NCI-H2227 treated with DMSO at 0.1 percent for 48 hours (cell line): Measurements from ENCODE around the gene CD69.
"Not testable (repeated sequence)": the region's sequence is repeated elsewhere in the genome, so short reads cannot be mapped to it uniquely, and the experiment has no call there.

Experiments
- DNase-seq: peaks from one replicate; lab custom pipeline; 2025; lab: John Stamatoyannopoulos, UW

CD69 gene

DNA sequence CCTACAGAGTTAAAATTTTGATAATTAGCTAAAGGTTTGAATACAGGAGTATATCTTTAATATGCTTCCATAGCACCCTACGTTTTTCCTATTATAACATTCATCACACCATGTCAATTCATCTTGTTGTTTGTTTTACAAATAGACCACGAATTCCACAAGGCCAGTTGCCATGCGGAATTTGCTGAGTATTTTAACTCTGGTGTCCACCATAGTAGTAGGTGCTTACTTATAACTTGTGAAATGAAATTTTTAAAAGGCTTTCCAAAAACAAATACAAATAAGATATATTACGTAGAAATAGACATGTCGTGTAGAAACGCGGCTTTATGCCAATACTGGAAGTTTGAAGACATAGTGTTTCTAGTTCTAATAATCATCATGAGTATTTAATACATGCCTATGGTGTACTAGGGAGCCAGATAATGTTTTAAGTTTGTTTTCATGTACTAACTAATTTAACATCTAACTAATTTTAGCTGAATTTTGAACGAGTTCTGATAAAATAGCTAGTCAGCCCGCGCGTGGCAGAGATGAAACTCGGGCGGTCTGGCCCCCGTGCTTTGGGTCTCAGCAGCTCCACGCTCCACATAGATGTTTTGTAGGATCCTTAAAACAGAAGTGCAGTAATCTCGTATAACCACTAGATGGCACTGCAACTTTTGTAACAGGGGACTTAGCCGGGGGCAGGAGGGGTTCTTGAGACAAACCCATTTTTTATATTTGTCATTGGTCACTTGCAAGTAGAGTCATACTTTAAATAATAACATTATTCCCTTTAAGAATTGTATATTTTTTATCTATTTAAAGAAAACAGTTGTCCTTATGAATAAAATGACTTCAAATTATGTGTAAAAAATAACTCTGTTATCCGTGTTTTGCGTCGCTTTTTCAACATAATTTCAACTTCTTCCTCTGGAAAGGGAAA is 10.2 kb downstream of the CD69 start:
- DNase-seq: peak; percentile 46

DNA sequence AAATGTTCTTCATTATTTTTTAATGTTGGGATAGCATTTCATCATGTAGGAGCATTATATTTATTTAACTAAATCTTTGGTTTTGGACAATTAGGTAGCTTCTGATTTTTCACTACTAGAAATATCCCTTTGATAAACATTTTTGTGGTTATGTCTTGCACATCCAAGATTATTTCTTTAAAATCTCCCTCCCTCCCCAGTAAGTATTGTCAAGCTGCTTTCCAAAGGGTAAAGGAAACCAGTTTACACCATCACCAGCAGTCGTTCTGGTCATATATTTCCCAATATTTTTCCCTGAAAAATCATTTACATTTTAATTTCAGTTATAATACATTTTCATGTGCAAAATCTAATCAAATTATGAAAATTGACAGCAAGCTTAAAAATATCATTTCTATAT is 11.1 kb downstream of the CD69 start:
- no peak for DNase-seq

DNA sequence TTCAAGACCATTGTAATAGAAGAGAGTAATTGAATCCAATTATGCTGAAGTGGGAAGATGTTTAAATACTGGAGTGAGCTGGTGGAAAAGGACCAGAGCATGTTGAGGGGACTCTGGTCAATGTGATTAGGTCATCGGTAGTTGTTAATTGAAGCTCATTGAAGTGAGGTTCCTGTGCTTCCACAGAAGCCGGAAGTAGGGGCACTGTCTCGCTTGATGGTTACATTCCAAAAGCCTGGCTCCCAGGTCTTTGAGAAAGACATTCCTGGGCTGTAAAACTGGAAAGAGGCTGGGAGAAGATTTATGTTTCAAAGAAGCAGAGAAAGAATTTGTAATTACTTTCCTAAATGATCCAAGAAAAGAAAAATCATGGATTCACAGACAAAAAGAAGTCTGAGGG is 15.5 kb downstream of the CD69 start:
- DNase-seq: no peak

DNA sequence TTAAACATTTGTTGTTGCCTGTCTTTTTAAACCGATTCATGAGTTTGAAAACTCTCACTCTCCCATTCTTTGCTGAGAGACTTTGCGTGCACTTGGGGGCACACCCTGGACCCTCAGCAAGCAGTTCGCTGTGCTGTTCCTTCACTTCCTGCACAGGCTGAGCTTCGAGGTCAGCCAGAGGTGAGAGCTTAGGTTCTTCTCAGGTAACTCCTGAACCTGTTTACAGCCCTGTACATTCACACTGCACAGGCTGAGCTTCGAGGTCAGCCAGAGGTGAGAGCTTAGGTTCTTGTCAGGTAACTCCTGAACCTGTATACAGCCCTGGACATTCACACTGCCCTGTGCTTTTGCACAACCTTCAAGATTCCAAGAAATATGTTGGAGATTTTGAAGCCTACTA is 18.0 kb downstream of the CD69 start:
- no peak for DNase-seq

DNA sequence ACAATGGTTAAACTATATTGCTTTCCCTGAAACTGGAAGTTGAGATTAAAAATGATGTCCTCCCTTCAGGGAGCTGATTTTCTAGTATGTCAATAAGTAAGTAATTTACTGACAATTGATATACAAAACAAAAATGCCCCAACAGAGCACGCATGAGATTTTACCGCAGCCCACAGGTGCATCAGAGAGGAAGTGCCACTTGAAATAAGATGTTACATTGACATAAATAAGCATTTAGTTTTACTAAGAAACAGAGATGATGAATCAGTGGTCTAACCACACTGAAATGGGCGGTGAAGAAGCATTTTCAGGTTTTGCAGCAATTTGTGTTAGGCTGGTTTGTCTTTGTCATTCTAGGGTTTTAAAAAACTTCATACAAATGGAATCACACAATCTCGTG is 19.0 kb downstream of the CD69 start:
- DNase-seq: no peak

DNA sequence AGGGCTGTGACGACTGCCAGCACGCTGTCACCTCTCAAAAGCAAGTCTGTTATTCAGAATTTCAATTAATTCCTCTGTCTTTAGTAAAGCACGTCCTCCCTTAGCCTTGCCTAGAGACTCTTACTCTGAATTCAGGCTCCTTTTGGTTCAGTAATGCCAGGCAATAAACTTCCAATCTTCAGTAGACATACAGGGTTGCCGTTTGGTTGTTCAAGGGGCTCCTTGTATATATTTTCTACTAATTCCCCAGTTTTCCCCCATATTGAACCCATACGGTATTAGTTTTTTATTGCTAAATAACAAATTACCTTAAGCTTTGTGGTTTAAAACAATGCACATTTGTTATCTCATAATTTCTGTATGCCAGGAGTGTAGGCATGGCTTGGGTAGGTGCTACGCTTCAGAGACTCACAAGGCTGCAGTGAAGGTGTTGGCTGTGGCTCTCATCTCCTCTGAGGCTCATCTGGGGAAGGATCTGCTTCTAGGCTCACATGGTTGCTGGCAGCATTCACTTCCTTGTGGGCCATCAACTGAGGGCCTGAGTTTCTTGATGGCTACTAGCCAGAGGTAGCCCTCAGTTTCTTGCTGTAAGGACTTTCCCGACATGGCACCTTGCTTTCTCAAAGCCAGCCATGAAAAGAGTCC is 20.5 kb downstream of the CD69 start:
- DNase-seq: no peak

DNA sequence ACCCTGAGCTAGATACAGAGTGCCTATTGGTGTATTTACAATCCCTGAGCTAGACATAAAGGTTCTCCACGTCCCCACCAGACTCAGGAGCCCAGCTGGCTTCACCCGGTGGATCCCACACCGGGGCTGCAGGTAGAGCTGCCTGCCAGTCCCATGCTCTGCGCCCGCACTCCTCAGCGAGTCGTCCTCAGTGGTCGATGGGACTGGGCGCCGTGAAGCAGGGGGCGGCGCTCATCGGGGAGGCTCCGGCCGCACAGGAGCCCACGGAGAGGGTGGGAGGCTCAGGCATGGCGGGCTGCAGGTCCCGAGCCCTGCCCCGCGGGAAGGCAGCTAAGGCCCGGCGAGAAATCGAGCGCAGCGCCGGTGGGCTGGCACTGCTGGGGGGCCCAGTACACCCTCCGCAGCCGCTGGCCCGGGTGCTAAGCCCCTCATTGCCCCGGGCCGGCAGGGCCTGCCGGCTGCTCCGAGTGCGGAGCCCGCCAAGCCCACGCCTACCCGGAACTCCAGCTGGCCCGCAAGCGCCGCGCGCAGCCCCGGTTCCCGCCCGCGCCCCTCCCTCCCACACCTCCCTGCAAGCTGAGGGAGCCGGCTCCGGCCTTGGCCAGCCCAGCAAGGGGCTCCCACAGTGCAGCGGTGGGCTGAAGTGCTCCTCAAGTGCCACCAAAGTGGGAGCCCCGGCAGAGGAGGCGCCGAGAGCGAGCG is 21.1 kb downstream of the CD69 start:
- not testable (repeated sequence) for DNase-seq

DNA sequence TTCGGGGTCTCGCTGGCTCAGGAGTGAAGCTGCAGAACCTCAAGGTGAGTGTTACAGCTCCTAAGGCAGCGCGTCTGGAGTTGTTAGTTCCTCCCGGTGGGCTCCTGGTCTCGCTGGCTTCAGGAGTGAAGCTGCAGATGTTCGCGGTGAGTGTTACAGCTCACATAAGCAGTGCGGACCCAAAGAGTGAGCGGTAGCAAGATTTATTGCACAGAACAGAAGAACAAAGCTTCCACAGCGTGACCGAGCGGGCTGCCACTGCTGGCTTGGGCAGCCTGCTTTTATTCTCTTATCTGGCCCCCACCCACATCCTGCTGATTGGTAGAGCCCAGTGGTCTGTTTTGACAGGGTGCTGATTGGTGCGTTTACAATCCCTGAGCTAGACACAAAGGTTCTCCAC is 21.8 kb downstream of the CD69 start:
- not testable (repeated sequence) for DNase-seq

DNA sequence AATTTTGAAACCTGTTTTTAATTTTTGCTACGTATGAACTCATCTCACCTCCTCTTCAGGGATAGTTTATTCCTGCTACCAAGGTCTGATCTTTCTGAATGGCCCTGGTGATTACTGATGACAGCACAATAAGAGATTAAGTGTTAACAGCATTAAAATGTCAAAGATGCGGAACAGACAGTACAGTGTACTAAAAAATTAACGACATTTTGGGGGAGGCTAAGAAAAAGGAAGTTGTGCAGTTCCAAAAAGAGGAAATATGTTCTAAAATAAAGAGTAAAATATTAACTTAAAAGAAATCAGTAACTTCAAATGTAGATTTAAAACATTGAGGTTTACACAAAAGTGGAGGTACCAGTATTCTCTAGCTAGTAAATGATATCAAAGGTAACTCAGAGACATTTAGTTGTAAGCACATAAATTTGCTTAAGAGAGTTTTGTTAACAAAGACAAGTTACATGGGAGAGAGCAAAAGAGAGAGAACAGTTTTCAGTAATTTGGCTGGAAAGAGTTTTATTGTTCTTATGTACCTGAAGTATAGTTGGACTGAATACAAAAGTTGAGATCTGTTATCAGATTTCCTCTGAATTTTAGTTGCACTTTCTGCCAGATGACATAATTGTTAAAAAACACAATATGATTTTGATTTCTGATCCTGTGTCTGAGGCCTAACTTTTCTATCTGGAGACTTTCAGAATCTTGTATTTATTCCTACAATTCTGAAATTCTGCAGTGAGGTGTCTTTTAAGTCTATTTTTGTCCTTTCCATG is 23.6 kb downstream of the CD69 start:
- no peak for DNase-seq

DNA sequence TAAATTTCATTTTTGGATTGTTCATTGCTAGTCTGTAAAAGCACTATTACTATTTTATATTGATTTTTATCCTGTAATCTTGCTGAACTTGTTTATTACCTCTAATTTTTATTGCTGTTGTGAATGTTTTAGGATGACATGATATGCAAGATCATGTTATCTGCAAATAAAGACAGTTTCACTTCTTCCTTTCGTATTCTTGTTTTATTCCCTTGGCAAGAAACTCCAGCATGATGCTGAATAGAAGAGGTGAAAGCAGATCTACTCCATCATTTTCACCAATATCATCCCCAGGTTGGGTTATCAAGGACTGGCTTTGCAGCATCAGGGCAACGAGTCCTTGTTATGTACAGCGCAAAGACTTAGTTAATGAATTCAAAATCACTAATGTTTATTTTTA is 25.1 kb downstream of the CD69 start:
- no peak for DNase-seq

DNA sequence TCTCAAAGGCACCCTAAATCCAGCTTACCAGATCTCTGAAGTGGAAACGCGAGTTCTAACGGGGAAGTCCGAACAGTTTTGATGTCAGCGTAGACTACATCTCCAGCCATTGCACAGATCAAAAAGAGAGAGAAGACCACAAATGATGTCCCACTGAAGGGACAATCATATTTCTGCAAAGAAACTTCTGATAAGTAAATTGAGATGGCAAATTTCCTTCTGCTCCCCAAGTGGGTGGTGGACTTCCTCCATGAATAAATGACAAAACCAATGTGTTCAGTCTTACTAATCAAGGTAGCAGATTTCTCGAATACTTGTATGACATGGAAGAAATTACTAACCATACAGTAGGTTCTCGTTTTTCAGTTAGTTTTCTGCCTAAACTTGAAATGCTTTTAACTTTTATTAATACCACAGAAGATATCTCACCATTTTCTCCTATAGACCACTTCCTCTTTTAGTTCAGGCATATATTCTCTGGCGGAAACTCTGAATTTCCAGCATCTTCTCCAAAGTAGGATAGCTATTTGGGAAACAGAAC is 27.7 kb downstream of the CD69 start, which contains the start of gene CLECL1:
Gene CLECL1, minus strand, starts transcription at position 177 of the 541 bp plus-strand sequence.
- no peak for DNase-seq

DNA sequence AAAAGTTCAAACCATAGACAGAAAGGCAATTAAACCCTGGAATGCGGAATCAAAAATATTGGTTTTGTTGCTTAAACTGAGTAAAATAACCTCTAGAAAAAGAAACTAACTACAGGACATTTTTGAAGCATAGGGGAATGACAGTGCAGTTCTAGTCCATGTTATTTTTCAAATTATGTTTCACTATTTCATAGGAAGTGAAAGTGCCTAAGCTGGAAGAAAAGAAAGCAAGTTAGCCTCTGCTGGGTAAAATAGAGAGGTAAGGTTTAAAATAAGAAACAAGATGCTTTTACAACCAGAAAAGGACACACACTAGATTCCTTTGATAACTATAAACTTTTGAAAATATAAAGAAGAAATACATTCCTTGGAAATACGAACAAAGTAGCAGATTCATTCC is 28.9 kb downstream of the CD69 start:
- no peak for DNase-seq

DNA sequence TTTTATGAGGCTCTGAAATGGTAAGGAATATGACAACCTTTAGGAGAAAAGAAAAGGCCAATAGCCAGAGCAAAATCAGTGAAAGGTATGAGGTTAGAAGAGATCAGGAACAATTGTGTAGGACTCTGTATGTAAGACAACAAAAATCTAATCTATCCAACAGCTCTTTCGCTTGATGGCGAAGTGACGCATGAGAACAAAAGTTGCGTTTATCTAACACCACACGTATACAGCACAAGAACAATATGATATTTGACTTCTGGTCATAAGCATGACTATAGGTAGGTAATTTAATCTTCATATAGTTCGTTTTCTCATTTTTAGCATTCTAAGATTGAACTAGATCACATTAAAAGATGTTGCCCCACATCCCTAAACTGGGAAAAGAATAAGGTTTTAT is 29.3 kb downstream of the CD69 start:
- no peak for DNase-seq

DNA sequence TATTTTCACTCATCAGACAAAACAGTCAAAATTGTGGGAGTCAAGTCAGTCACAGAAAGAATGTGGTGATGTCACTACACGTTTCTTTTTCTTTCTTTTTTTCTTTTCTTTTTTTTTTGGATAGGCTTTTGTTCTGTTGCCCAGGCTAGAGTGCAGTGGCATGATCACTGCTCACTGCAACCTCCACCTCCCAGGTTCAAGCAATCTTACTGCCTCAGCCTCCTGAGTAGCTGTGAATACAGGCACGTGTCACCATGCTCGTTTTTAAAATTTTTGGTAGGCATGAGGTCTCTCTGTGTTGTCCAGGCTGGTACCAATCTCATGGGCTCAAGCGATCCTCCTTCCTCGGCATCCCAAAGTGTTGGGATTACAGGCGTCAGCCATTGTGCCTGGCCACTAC is 30.1 kb downstream of the CD69 start:
- DNase-seq: no peak

DNA sequence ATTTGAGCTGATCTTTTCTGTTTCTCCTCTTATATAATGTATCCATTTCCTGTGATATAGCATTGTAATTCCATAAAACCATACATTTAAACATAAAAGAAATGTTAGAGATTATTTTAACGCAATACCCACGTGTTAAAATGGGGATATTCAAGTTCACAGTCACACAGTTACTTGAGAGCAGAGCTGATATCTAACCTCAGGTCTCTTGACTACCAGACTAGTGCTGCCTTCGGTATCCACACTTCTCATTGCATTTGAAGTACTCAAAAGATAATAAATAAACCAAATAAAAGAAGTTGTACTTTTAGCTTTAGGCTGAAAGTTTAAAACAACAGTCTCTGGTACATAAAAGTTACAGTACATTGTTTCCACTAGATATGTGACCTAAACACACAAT is 30.7 kb downstream of the CD69 start:
- no peak for DNase-seq

DNA sequence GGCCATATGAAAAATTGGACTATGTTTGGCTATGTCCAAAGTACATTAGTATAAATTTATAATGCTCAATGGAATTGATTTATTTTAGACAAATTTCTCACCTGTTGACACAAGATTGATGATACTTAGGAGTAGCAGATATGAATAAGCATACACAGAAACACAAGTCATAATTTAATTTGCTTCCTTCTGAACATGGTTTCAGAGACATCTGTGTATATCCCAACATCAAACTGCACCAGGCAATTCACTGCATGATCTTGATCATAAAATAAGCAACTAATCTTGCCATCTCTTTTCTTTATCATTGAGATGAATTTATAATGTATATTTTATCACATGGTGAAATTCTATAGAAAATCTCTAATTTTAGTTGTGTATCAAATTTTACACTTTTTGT is 31.6 kb downstream of the CD69 start:
- DNase-seq: no peak

DNA sequence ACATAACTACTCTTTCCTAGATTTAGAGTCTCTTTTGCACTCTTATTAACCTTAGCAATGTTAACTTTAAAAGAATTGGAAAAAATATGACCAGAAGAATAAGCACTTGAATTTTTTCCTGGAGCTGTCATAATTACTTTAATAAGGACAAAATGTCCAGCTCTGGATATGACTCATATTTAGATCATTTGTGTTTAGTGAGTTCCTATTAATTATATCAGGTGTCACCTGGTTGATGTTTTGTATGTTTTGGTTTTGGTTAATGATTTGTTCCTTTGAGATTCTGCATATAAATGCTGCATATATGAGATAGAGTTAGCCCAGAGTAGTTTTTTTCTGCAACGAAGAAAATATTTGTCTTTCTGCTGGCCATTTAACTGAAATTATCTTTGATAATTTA is 32.9 kb downstream of the CD69 start:
- DNase-seq: no peak

DNA sequence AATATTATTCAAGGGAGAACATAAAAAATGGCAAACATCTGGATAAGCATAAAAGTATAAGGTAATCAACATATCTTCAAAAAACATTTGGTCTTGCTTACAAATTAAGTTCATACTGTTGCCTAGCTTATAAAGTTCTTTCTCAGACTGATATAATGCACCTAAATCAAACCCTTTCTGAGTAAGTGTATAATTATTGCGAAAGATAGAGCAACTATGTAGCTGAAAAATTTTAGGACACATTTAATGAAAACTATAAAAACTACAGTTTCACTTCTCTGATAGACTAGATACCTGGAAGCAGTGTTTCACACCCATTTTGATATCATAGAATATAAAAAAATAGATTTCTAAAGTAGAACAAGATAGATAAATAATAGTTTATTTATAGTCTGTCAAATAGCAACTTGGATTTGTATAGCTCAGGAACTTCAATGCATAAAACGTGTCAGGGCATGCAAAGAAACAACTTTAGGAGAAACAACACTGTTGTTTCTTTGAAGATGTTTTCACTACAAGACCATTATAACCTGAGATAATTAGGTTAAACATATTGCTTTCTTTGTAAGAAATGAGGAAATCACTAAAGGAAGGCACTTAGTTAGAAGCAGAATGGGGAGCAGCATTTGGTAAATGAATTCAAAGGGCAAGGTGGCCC is 35.4 kb downstream of the CD69 start:
- DNase-seq: no peak

DNA sequence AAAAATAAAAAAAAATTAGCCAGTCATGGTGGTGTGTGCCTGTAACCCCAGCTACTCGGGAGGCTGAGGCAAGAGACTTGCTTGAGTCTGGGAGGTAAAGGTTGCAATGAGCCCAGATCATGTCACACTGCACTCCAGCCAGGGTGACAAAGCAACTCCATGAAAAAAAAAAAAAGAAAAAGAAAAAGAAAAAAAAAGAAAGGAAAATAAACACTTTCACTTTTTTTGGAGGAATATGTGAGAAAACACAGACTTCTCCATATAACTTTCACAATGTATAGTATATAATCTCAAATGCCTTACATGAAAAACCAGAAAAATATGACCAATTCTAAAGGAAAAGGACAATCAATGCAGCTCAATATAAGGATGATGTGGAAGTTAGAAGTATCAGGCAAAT is 36.7 kb downstream of the CD69 start:
- DNase-seq: no peak

DNA sequence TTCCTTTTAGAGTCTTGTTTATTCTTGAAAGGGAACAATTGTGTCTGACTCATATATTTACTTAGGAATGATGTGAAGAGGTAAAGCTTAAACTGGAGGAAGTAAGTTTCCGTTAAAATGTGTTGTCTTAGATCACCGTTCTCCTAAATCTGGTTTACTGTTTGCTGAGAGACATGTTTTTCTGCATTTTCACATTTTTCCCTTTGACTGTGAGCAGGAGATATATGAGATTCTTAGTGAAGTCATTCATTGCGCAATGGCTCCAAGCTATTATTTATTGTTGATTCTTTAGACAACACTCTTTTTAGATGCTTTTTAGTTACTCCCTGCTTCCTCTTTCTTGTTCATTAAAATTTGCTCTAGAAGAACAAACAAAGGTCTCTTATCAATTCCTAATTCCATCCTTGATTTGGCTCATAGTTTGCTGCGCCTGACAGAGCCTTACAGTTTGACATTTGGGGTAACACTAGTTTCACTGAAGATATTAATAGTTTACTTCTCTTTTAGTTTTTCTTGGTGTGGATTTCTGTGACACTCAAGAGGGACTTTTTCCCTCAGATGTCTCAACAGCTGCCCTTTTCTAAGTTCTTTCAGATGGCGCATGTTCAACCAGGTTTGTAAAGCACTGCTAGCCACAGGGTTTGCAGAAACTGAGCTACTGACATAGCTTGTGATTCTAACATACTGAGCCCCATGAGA is 39.2 kb downstream of the CD69 start:
- no peak for DNase-seq

DNA sequence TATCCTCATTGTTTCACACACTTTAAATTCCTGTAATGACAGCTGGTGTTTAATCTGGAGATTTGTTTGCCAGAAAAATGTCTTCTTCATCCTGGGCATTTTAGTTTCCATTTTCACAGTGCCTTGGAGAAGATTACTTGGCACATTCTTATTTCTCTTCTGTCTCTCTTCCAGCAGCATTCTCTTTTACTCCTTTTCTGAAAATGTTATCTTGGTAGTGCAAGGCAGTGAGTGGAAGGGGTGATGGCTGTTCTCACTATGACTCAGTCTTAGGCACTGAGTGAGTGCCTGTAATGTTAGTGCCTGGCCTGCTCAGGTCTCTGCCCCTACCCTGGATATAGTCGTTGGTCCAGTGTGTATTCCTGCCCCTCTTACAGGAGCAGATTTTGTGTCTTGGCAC is 40.9 kb downstream of the CD69 start:
- no peak for DNase-seq
